Measurements from ENCODE around the gene MARCHF3.
A peak's percentile ranks its signal among the peaks of the same experiment; 100 is the strongest.
"Not testable (repeated sequence)": the region's sequence is repeated elsewhere in the genome, so short reads cannot be mapped to it uniquely, and the experiment has no call there.

The MARCHF3 gene

DNA sequence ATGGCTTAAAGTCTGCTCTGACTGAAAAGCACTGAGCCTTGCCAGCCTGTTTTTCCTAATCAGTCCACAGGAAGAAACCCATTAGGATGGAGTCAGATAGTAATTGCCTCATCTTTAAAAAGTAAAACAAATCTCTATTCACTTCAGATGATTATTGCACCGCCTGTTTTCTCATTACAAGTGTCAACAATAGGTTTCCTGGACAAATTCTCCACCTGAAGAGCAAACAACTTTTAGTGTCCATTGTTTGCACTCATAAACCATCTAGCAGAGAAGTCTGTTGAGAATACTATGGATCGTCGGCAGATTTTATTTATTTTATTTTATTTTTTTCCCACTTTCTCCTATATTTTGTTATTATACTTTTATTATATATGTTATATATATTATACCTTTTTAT is 22.7 kb upstream of the MARCHF3 start:
- no peak for FAIRE-seq

GRCh38 chr5:127051591-127051990 is 21.2 kb upstream of the MARCHF3 start:
- FAIRE-seq: no peak
- DNase-seq (ENCODE audit: insufficient read length, low spot score): no peak

More for the DNA sequence above, 22.7 kb upstream of the MARCHF3 start:
- no peak for DNase-seq (ENCODE audit: insufficient read length, low spot score)

GRCh38 chr5:127046343-127047072 is 16.1 kb upstream of the MARCHF3 start:
- no peak for FAIRE-seq
- DNase-seq (ENCODE audit: insufficient read length, low spot score): no peak

DNA sequence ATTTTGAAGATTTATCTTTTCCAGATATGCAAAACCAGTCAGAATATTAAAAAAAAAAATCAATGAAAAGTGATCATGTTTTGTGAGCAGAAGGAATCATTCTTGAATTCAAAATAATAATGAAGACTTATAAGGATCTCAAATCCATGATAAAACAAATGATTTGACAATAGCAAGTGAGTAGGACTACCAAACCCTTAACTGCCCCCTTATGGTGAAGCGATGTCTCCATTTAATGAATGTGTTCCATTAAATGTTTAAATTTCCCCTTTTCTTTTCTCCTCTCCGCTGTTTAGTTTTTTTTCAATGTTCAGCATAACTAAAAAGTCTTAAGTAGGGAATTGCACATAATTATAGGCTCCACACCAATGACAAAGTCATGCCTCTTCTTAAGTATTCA is 12.2 kb upstream of the MARCHF3 start:
- no peak for FAIRE-seq

DNA sequence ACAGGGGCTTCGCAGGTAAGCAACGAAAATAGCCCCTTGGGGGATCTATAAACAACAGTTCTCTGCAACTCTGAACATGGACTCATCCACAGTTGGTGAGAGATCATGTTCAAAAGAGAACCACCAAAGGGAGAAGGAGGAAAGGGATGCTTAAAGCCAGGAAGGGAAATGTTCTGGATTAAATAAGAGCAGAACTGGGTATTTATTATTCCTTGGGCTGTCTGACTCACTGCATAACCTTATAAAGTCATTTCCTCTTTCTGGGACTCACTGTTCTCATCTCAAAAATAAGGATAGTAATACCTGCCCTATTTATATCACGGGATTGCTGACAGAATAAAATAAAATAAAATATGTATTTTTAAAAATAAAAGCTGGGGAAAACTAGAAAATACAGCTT is 11.2 kb upstream of the MARCHF3 start:
- no peak for DNase-seq (ENCODE audit: insufficient read length, low spot score)
- FAIRE-seq: no peak

More for the DNA sequence above, 12.2 kb upstream of the MARCHF3 start:
- no peak for DNase-seq (ENCODE audit: insufficient read length, low spot score)

- no peak for DNase-seq (ENCODE audit: insufficient read length, low spot score)
- FAIRE-seq: no peak
These were observed 10.6 kb upstream of the MARCHF3 start for GRCh38 chr5:127040796-127041520.

GRCh38 chr5:127038550-127038949 is 8.2 kb upstream of the MARCHF3 start:
- no peak for FAIRE-seq
- no peak for DNase-seq (ENCODE audit: insufficient read length, low spot score)

- FAIRE-seq (no peak), DNase-seq (ENCODE audit: insufficient read length, low spot score) (no peak)
These were observed 1.5 kb upstream of the MARCHF3 start for GRCh38 chr5:127031863-127032232.

- DNase-seq (ENCODE audit: insufficient read length, low spot score) (no peak), FAIRE-seq (no peak)
These were observed 947 bp upstream of the MARCHF3 start for GRCh38 chr5:127031147-127031862.

- no peak for DNase-seq (ENCODE audit: insufficient read length, low spot score)
- FAIRE-seq: peak; percentile 90
These were observed 638 bp downstream of the MARCHF3 start for GRCh38 chr5:127029581-127030258.

GRCh38 chr5:127028822-127029457 is 1.4 kb downstream of the MARCHF3 start:
- FAIRE-seq: no peak
- DNase-seq (ENCODE audit: insufficient read length, low spot score): no peak

DNA sequence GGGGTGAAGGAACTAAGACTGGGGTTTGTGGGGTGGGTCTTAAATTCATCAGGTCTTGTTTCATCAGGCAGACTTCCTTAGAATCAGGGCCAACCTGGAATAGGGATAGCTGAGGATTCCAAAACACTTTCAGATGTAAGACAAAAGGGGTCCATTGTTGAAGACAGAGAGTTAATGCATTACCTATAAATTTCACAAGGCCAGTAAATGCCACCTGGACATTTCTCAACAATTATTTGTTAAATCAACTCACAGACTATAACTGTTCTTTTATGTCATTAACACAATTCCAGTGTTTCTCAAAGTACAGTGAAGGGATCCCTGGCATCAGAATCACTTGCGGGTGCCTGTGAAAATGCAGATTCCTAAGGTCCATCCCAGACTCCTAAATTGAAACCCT is 2.8 kb downstream of the MARCHF3 start:
- FAIRE-seq: peak; percentile 52
- DNase-seq (ENCODE audit: insufficient read length, low spot score): no peak

GRCh38 chr5:127026166-127026565 is 4.2 kb downstream of the MARCHF3 start:
- FAIRE-seq: no peak
- DNase-seq (ENCODE audit: insufficient read length, low spot score): no peak

DNA sequence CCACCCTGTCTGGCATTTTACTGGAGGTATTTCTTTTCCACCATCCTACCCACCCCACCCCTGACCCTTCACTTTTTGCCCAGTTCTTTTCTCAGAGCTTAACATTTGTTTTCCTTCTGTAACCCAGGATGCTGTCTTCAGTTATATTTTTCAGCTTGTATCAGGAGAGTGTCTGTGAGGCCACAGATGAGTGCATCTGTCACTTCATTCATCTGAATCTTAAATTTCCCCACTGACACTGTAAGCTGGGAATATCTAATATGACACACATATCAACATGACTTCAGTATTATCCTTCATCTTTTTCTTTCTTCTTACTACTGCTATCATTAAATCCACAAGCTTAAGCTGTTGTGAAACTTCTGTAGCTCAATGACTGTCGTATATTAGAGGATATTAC is 4.9 kb downstream of the MARCHF3 start:
- DNase-seq (ENCODE audit: insufficient read length, low spot score) (no peak), FAIRE-seq (no peak)

DNA sequence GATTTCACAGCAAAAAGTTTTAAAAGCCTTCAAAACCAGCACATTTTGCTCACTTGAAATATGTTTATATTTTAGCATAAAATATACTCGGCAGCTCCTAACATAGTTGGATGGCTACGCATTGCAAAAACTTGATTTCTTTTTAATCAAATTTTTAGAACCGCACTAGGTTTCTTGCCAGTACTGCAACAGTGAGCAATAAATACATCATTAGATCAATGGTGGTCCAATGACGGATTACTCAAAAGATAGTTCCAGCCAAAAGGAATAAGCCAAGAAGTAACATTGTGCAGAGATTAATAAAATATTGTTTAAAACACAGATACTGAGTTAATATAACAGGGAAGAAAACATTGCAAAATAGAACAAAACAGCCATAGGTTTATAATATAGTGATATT is 5.5 kb downstream of the MARCHF3 start:
- FAIRE-seq (peak; percentile 8), DNase-seq (ENCODE audit: insufficient read length, low spot score) (no peak)

GRCh38 chr5:127023552-127024191 is 6.7 kb downstream of the MARCHF3 start:
- not testable (repeated sequence) for FAIRE-seq; DNase-seq (ENCODE audit: insufficient read length, low spot score)

DNA sequence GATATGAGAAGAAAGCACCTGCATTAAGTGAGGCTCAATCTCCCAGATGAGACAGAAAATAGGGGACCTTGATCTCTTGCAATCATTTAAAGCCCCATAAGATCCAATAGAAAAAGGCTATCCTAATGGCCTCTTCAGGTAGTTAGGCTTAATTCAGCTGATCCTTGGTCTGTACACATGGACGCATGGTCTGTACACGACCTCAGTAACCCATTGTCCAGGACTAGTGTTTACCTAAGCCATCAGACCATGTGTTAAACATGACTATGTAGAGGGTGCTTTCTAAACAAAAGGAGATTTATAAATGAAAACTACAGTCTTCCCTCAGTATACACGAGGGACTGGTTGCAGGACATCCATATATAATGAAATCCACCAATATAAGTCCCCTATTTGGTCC is 7.5 kb downstream of the MARCHF3 start:
- FAIRE-seq: no peak
- no peak for DNase-seq (ENCODE audit: insufficient read length, low spot score)

GRCh38 chr5:127019928-127020327 is 10.4 kb downstream of the MARCHF3 start:
- DNase-seq (ENCODE audit: insufficient read length, low spot score) (no peak), FAIRE-seq (no peak)

DNA sequence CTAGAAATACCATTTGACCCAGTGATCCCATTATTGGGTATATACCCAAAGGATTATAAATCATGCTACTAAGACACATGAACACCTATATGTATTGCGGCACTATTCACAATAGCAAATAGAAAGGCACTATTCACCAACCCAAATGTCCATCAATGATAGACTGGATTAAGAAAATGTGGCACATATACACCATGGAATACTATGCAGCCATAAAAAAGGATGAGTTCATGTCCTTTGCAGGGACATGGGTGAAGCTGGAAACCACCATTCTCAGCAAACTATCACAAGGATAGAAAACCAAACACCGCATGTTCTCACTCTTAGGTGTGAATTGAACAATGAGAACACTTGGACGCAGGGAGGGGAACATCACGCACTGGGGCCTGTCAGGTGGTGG is 13.6 kb downstream of the MARCHF3 start:
- DNase-seq (ENCODE audit: insufficient read length, low spot score); FAIRE-seq: not testable (repeated sequence)

DNA sequence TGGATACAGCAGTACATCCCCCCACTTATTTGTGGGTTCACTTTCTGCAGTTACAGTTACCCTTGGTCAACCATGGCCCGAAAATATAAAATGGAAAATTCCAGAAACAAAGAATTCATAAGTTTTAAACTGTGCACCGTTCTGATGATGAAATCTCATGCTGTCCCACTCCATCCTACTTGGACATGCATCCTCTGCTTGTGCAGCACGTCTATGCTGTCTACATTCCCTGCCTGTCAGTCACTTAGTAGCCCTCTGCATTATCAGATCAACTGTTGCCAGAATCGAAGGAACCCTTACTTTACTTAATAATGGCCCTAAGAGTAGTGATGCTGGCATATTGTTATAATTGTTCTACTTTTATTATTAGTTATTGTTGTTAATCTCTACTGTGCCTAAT is 14.6 kb downstream of the MARCHF3 start:
- DNase-seq (ENCODE audit: insufficient read length, low spot score): no peak
- FAIRE-seq: no peak
